Activated naive CD4-positive, alpha-beta T cell treated with anti-CD3 and anti-CD28 coated beads, Interleukin-2, amount 50 U/mL, for 24 hours (primary cell): ENCODE results near the gene YES1.
A peak's percentile ranks its signal among the peaks of the same experiment; 100 is the strongest.

Experiments
- H3K27ac Mint-ChIP-seq: one replicate; pipeline ENCODE4 v1.8.0; 2021; ENCODE audit warnings: mild to moderate bottlenecking, mixed read lengths
- H3K27me3 Mint-ChIP-seq: one replicate; pipeline ENCODE4 v1.8.0; 2021; ENCODE audit warnings: mixed read lengths
- H3K36me3 Mint-ChIP-seq: one replicate; pipeline ENCODE4 v1.8.0; 2021; ENCODE audit warnings: mixed read lengths
- H3K4me1 Mint-ChIP-seq: one replicate; pipeline ENCODE4 v1.8.0; 2021; ENCODE audit warnings: mixed read lengths
- H3K4me3 Mint-ChIP-seq: one replicate; pipeline ENCODE4 v1.8.0; 2021; ENCODE audit warnings: mild to moderate bottlenecking, mixed read lengths
- H3K9me3 Mint-ChIP-seq: one replicate; pipeline ENCODE4 v1.8.0; 2021; ENCODE audit warnings: mixed read lengths

YES1 gene

GRCh38 chr18:811892-812375 lies at the start of gene YES1:
Gene YES1, minus strand, starts transcription at chr18:812242. Its CDS starts 55,415 bp downstream, at chr18:756827.
- Mint-ChIP-seq H3K27me3 (no peaks in the 10 kb centered on the region), H3K4me3 (peak within 1 kb of the TSS; percentile 99), H3K27ac (peak within 1 kb of the TSS; percentile 100), H3K9me3 (no peaks in the 10 kb centered on the region), H3K36me3 (peaks cover 3% of the 10 kb centered on the region), H3K4me1 (peaks cover 72% of the 10 kb centered on the region)

GRCh38 chr18:857986-858385 lies 45.9 kb upstream of the YES1 start:
- H3K4me1 Mint-ChIP-seq = no peaks in the 10 kb centered on the region
- H3K9me3 Mint-ChIP-seq = no peaks in the 10 kb centered on the region
- no peak overlapping the region for H3K27ac Mint-ChIP-seq
- no peak overlapping the region for H3K4me3 Mint-ChIP-seq
- peaks cover 6% of the 10 kb centered on the region for H3K27me3 Mint-ChIP-seq
- no peaks in the 10 kb centered on the region for H3K36me3 Mint-ChIP-seq

GRCh38 chr18:853471-853870 lies 41.4 kb upstream of the YES1 start:
- Mint-ChIP-seq H3K27me3 (peaks cover 4% of the 10 kb centered on the region), H3K9me3 (no peaks in the 10 kb centered on the region), H3K4me3 (no peak overlapping the region), H3K27ac (no peak overlapping the region), H3K4me1 (no peaks in the 10 kb centered on the region), H3K36me3 (no peaks in the 10 kb centered on the region)

GRCh38 chr18:850960-851359 lies 38.9 kb upstream of the YES1 start:
- Mint-ChIP-seq H3K4me1 (no peaks in the 10 kb centered on the region), H3K9me3 (no peaks in the 10 kb centered on the region)

GRCh38 chr18:849021-849420 lies 37.0 kb upstream of the YES1 start:
- H3K4me1 Mint-ChIP-seq = no peaks in the 10 kb centered on the region
- H3K36me3 Mint-ChIP-seq = no peaks in the 10 kb centered on the region
- H3K27ac Mint-ChIP-seq = no peak overlapping the region
- H3K27me3 Mint-ChIP-seq = peaks cover 4% of the 10 kb centered on the region
- H3K9me3 Mint-ChIP-seq = no peaks in the 10 kb centered on the region
- H3K4me3 Mint-ChIP-seq = no peak overlapping the region

More at GRCh38 chr18:850960-851359, 38.9 kb upstream of the YES1 start:
- Mint-ChIP-seq H3K27me3 (peaks cover 4% of the 10 kb centered on the region), H3K27ac (no peak overlapping the region), H3K36me3 (no peaks in the 10 kb centered on the region), H3K4me3 (no peak overlapping the region)

- Mint-ChIP-seq H3K27me3 (no peaks in the 10 kb centered on the region), H3K4me3 (no peak overlapping the region), H3K4me1 (no peaks in the 10 kb centered on the region), H3K36me3 (no peaks in the 10 kb centered on the region), H3K27ac (no peak overlapping the region), H3K9me3 (no peaks in the 10 kb centered on the region)
Observed at GRCh38 chr18:848062-848861, 36.2 kb upstream of the YES1 start.

GRCh38 chr18:845152-845819 lies 33.2 kb upstream of the YES1 start:
- no peaks in the 10 kb centered on the region for H3K4me1 Mint-ChIP-seq
- no peaks in the 10 kb centered on the region for H3K36me3 Mint-ChIP-seq
- H3K27me3 Mint-ChIP-seq = no peaks in the 10 kb centered on the region
- no peak overlapping the region for H3K4me3 Mint-ChIP-seq
- no peaks in the 10 kb centered on the region for H3K9me3 Mint-ChIP-seq
- H3K27ac Mint-ChIP-seq = no peak overlapping the region

- no peaks in the 10 kb centered on the region for H3K9me3 Mint-ChIP-seq
- peak overlapping the region; percentile 15 for H3K27ac Mint-ChIP-seq
- H3K36me3 Mint-ChIP-seq = no peaks in the 10 kb centered on the region
- peaks cover 6% of the 10 kb centered on the region for H3K4me1 Mint-ChIP-seq
- no peaks in the 10 kb centered on the region for H3K27me3 Mint-ChIP-seq
- no peak overlapping the region for H3K4me3 Mint-ChIP-seq
Observed at GRCh38 chr18:841647-842370, 29.8 kb upstream of the YES1 start.

- Mint-ChIP-seq H3K27ac (no peak overlapping the region), H3K27me3 (no peaks in the 10 kb centered on the region), H3K9me3 (no peaks in the 10 kb centered on the region), H3K4me3 (no peak overlapping the region), H3K4me1 (peaks cover 6% of the 10 kb centered on the region), H3K36me3 (no peaks in the 10 kb centered on the region)
Observed at GRCh38 chr18:840516-840915, 28.5 kb upstream of the YES1 start.

- H3K27me3 Mint-ChIP-seq = no peaks in the 10 kb centered on the region
Observed at GRCh38 chr18:840023-840408, 28.0 kb upstream of the YES1 start.

GRCh38 chr18:839224-840022 lies 27.4 kb upstream of the YES1 start:
- Mint-ChIP-seq H3K9me3 (no peaks in the 10 kb centered on the region), H3K36me3 (no peaks in the 10 kb centered on the region), H3K27ac (no peak overlapping the region), H3K27me3 (no peaks in the 10 kb centered on the region), H3K4me3 (no peak overlapping the region), H3K4me1 (peaks cover 6% of the 10 kb centered on the region)

More at GRCh38 chr18:840023-840408, 28.0 kb upstream of the YES1 start:
- Mint-ChIP-seq H3K27ac (no peak overlapping the region), H3K4me1 (peaks cover 6% of the 10 kb centered on the region), H3K9me3 (no peaks in the 10 kb centered on the region), H3K4me3 (no peak overlapping the region), H3K36me3 (no peaks in the 10 kb centered on the region)

GRCh38 chr18:837922-838321 lies 25.9 kb upstream of the YES1 start:
- no peaks in the 10 kb centered on the region for H3K36me3 Mint-ChIP-seq
- H3K4me3 Mint-ChIP-seq = no peak overlapping the region
- peaks cover 6% of the 10 kb centered on the region for H3K4me1 Mint-ChIP-seq

GRCh38 chr18:834082-834720 lies 22.2 kb upstream of the YES1 start:
- Mint-ChIP-seq H3K9me3 (no peaks in the 10 kb centered on the region), H3K4me3 (no peak overlapping the region), H3K27ac (no peak overlapping the region), H3K27me3 (no peaks in the 10 kb centered on the region), H3K36me3 (no peaks in the 10 kb centered on the region), H3K4me1 (peaks cover 34% of the 10 kb centered on the region)

More at GRCh38 chr18:837922-838321, 25.9 kb upstream of the YES1 start:
- peak overlapping the region; percentile 44 for H3K27ac Mint-ChIP-seq
- no peaks in the 10 kb centered on the region for H3K9me3 Mint-ChIP-seq
- no peaks in the 10 kb centered on the region for H3K27me3 Mint-ChIP-seq

- Mint-ChIP-seq H3K4me1 (peaks cover 31% of the 10 kb centered on the region), H3K9me3 (no peaks in the 10 kb centered on the region), H3K27ac (no peak overlapping the region), H3K36me3 (no peaks in the 10 kb centered on the region), H3K27me3 (no peaks in the 10 kb centered on the region), H3K4me3 (no peak overlapping the region)
Observed at GRCh38 chr18:833197-833596, 21.2 kb upstream of the YES1 start.
